HepG2 (cell line): Measurements from ENCODE around the gene LSS. TPM values are rescaled to one million over a fixed set of nuclear protein-coding genes. Genes with fewer than 3 reads are reported as not detected.

Experiments
- CEBPG ChIP-seq: IDR thresholded peaks from 2 replicates; pipeline ENCODE4 v1.6.1; 2016
- CENPX ChIP-seq: sonication (generic); formaldehyde crosslinking; IDR thresholded peaks from 2 replicates; pipeline ENCODE4 v1.9.0; 2021; ENCODE audit warnings: mild to moderate bottlenecking, missing genetic modification reagents, moderate library complexity
- EP300 ChIP-seq, 3 experiments: sonication (generic) in 1 of 3; formaldehyde crosslinking in 1 of 3; IDR thresholded peaks; 2 replicates each; pipeline versions ENCODE4 v1.5.1 to v1.6.1; 2011 to 2020; ENCODE audit warnings: low read depth in 2 of 3, low read length in 2 of 3, borderline replicate concordance in 1 of 3, improper control_type of control experiment in 1 of 3, mild to moderate bottlenecking in 1 of 3, missing genetic modification reagents in 1 of 3, moderate library complexity in 1 of 3
- HOXA9 ChIP-seq: sonication (generic); formaldehyde crosslinking; IDR thresholded peaks from 2 replicates; pipeline ENCODE4 v1.8.1; 2022; ENCODE audit warnings: missing genetic modification reagents, mild to moderate bottlenecking, moderate library complexity, borderline replicate concordance
- KDM3A ChIP-seq: IDR thresholded peaks from 2 replicates; pipeline ENCODE4 v1.6.1; 2018; ENCODE audit warnings: low read depth, missing compliant biosample characterization
- KLF13 ChIP-seq: sonication (generic); formaldehyde crosslinking; IDR thresholded peaks from 2 replicates; pipeline ENCODE4 v1.4.0; 2020; ENCODE audit warnings: mild to moderate bottlenecking, missing genetic modification reagents
- MAFG ChIP-seq: sonication (generic); formaldehyde crosslinking; IDR thresholded peaks from 2 replicates; pipeline ENCODE4 v1.5.1; 2020; ENCODE audit warnings: mild to moderate bottlenecking, missing genetic modification reagents
- SNAI1 ChIP-seq: sonication (generic); formaldehyde crosslinking; IDR thresholded peaks from 2 replicates; pipeline ENCODE4 v1.5.0; 2020; ENCODE audit warnings: mild to moderate bottlenecking, missing genetic modification reagents, borderline replicate concordance
- SRY ChIP-seq: sonication (generic); formaldehyde crosslinking; IDR thresholded peaks from 2 replicates; pipeline ENCODE4 v1.8.0; 2022; ENCODE audit warnings: mild to moderate bottlenecking, missing genetic modification reagents
- ZNF205 ChIP-seq: IDR thresholded peaks from 2 replicates; pipeline ENCODE4 v1.6.1; 2018; ENCODE audit warnings: missing biosample characterization, missing genetic modification reagents
- ZNF337 ChIP-seq: sonication (generic); formaldehyde crosslinking; IDR thresholded peaks from 2 replicates; pipeline ENCODE4 v1.5.1; 2020; ENCODE audit warnings: missing genetic modification reagents, low read depth, mild to moderate bottlenecking, borderline replicate concordance
- ZNF501 ChIP-seq: sonication (generic); formaldehyde crosslinking; IDR thresholded peaks from 2 replicates; pipeline ENCODE4 v1.5.1; 2020; ENCODE audit warnings: mild to moderate bottlenecking, moderate library complexity, missing genetic modification reagents
- ZNF709 ChIP-seq: sonication (generic); formaldehyde crosslinking; IDR thresholded peaks from 2 replicates; pipeline ENCODE4 v1.5.0; 2020; ENCODE audit warnings: mild to moderate bottlenecking, missing genetic modification reagents
- polyA plus RNA-seq, 8 experiments: library from polyadenylated mRNA; depleted of rRNA in 3 of 8; stranded (reverse) in 7 of 8; unstranded in 1 of 8; fragments of >200 nt; fragmentation: Illumina TruSeq in 4 of 8; extraction: Trizol in 4 of 8; gene quantifications; 2 replicates each; pipeline versions ENCODE4 v1.2.1 to v1.2.3, GENCODE V29; 2011 to 2016; ENCODE audit warnings: low read depth in 4 of 8, missing spikeins in 1 of 8, mixed read lengths in 1 of 8; ENCODE audit not compliant: insufficient read depth in 1 of 8
- total RNA-seq, 5 experiments: library from RNA; depleted of rRNA; stranded (reverse); fragments of >200 nt; fragmentation: Illumina TruSeq; extraction: Trizol; gene quantifications; 2 replicates each; pipeline ENCODE4 v1.2.3, GENCODE V29; 2016; ENCODE audit warnings: low read depth in 1 of 5
- TF ChIP-seq, protein P1 (sequence below): sonication (generic); formaldehyde crosslinking; IDR thresholded peaks from 2 replicates; pipeline ENCODE4 v1.5.1; 2020; ENCODE audit warnings: mild to moderate bottlenecking, missing genetic modification reagents, moderate library complexity
- TF ChIP-seq, protein P2 (sequence below): IDR thresholded peaks from 2 replicates; pipeline ENCODE4 v1.6.1; 2016; ENCODE audit warnings: missing compliant biosample characterization, missing genetic modification reagents, borderline replicate concordance
- TF ChIP-seq, protein P3 (sequence below): sonication (generic); formaldehyde crosslinking; IDR thresholded peaks from 2 replicates; pipeline ENCODE4 v1.5.0; 2020; ENCODE audit warnings: missing genetic modification reagents, mild to moderate bottlenecking, borderline replicate concordance
- TF ChIP-seq, protein P4 (sequence below), 2 experiments: sonication (generic) in 1 of 2; formaldehyde crosslinking in 1 of 2; IDR thresholded peaks; 2 replicates each; pipeline versions ENCODE4 v1.4.0 to v1.6.1; 2018 to 2020; ENCODE audit warnings: missing genetic modification reagents in 2 of 2, borderline replicate concordance in 1 of 2, low read depth in 1 of 2, mild to moderate bottlenecking in 1 of 2, missing biosample characterization in 1 of 2
- TF ChIP-seq, protein P5 (sequence below): IDR thresholded peaks from 2 replicates; pipeline ENCODE4 v1.4.0; 2020; ENCODE audit warnings: mild to moderate bottlenecking, missing genetic modification reagents

Gene LSS
- total and polyA plus RNA-seq, 2 of the 13 experiments (the other 11 are each of a cell fraction or from before 2014, with no cell fraction given) = 72.6 to 113 TPM

DNA sequence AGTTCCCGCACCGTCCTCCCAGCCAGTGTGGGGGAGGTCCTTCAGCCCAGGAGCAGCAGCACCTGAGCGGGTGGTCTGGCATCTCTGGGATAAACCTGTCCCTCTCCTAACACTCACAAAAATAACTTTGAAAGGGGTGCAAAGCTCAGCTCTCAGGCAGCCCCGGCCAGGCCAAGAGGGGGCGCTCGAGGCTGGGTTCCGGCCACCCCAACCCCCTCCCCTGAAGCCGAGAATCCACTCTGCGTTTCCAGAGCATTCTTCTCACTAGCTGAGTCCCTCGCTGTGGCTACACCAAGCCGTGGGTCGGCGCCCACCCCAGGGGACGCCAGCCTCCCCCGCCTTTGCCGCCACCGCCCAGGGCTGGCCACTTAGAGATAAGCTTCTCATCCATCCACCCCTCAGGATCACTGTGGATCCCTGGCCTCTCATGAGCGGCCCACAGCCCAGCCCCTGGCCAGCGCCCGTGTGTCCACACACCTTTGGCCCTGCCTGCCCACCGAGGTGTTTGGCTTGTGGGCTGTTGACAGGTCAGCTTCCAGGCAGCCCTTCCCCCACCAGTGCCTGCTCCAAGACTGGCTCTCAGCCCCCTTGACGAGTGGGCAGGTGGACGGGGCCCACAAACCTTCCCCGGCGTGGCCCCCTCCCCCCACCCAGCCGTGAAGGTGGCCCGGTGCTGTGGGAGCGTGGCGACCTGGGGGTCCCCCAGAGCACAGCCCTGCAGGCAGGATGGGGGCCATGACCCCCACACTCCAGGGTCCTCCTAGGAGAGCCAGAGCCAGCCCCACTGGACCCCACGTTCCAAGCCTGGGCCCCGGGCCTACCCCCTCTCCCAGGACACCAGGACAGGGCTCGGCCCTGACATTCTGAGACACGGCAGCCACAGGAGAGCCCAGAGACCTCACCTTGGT is 75.1 kb downstream of the LSS start (continued):
- TF ChIP-seq, protein P1, sequence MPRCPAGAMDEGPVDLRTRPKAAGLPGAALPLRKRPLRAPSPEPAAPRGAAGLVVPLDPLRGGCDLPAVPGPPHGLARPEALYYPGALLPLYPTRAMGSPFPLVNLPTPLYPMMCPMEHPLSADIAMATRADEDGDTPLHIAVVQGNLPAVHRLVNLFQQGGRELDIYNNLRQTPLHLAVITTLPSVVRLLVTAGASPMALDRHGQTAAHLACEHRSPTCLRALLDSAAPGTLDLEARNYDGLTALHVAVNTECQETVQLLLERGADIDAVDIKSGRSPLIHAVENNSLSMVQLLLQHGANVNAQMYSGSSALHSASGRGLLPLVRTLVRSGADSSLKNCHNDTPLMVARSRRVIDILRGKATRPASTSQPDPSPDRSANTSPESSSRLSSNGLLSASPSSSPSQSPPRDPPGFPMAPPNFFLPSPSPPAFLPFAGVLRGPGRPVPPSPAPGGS (CRISPR knock-in tag) = peak; percentile 53; the same call in 1 of the 2 replicates
- TF ChIP-seq CENPX (CRISPR knock-in tag) (no peak), SNAI1 (CRISPR knock-in tag) (0 out of 2 replicates have a peak, but pooled peaks have one; percentile 6), ZNF337 (no peak), EP300 (IDR thresholded peaks at IDR 0.05; ENCODE audit: low read depth in 2 of 2, low read length in 2 of 2) (no peak), EP300 (CRISPR knock-in tag; IDR thresholded peaks at IDR 0.05; ENCODE audit: borderline replicate concordance) (peak; percentile 18; the same call in 1 of the 2 replicates), MAFG (CRISPR knock-in tag) (no peak), ZNF205 (CRISPR knock-in tag) (peak; percentile 62; the same call in 1 of the 2 replicates), HOXA9 (CRISPR knock-in tag) (no peak), SRY (0 out of 2 replicates have a peak, but pooled peaks have one; percentile 65), ZNF501 (CRISPR knock-in tag) (no peak; the same call in 1 of the 2 replicates), KDM3A (CRISPR knock-in tag) (no peak; the same call in 1 of the 2 replicates), ZNF709 (CRISPR knock-in tag) (peak; percentile 79), KLF13 (CRISPR knock-in tag) (no peak), CEBPG (CRISPR knock-in tag) (no peak)
- TF ChIP-seq, protein P2, sequence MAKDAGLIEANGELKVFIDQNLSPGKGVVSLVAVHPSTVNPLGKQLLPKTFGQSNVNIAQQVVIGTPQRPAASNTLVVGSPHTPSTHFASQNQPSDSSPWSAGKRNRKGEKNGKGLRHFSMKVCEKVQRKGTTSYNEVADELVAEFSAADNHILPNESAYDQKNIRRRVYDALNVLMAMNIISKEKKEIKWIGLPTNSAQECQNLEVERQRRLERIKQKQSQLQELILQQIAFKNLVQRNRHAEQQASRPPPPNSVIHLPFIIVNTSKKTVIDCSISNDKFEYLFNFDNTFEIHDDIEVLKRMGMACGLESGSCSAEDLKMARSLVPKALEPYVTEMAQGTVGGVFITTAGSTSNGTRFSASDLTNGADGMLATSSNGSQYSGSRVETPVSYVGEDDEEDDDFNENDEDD (CRISPR knock-in tag) = no peak
- TF ChIP-seq, protein P3, sequence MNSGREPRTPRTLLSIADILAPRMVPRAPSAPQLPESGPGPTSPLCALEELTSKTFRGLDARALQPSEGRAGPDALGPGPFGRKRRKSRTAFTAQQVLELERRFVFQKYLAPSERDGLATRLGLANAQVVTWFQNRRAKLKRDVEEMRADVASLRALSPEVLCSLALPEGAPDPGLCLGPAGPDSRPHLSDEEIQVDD (CRISPR knock-in tag) = no peak; the same call in 1 of the 2 replicates
- TF ChIP-seq, protein P4, sequence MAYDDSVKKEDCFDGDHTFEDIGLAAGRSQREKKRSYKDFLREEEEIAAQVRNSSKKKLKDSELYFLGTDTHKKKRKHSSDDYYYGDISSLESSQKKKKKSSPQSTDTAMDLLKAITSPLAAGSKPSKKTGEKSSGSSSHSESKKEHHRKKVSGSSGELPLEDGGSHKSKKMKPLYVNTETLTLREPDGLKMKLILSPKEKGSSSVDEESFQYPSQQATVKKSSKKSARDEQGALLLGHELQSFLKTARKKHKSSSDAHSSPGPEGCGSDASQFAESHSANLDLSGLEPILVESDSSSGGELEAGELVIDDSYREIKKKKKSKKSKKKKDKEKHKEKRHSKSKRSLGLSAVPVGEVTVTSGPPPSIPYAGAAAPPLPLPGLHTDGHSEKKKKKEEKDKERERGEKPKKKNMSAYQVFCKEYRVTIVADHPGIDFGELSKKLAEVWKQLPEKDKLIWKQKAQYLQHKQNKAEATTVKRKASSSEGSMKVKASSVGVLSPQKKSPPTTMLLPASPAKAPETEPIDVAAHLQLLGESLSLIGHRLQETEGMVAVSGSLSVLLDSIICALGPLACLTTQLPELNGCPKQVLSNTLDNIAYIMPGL (CRISPR knock-in tag; IDR thresholded peaks at IDR 0.05; ENCODE audit: borderline replicate concordance in 1 of 2, low read depth in 1 of 2) = peak in 1 of 2 experiments; percentile 87; a peak in 3 of 4 replicates
- TF ChIP-seq, protein P5, sequence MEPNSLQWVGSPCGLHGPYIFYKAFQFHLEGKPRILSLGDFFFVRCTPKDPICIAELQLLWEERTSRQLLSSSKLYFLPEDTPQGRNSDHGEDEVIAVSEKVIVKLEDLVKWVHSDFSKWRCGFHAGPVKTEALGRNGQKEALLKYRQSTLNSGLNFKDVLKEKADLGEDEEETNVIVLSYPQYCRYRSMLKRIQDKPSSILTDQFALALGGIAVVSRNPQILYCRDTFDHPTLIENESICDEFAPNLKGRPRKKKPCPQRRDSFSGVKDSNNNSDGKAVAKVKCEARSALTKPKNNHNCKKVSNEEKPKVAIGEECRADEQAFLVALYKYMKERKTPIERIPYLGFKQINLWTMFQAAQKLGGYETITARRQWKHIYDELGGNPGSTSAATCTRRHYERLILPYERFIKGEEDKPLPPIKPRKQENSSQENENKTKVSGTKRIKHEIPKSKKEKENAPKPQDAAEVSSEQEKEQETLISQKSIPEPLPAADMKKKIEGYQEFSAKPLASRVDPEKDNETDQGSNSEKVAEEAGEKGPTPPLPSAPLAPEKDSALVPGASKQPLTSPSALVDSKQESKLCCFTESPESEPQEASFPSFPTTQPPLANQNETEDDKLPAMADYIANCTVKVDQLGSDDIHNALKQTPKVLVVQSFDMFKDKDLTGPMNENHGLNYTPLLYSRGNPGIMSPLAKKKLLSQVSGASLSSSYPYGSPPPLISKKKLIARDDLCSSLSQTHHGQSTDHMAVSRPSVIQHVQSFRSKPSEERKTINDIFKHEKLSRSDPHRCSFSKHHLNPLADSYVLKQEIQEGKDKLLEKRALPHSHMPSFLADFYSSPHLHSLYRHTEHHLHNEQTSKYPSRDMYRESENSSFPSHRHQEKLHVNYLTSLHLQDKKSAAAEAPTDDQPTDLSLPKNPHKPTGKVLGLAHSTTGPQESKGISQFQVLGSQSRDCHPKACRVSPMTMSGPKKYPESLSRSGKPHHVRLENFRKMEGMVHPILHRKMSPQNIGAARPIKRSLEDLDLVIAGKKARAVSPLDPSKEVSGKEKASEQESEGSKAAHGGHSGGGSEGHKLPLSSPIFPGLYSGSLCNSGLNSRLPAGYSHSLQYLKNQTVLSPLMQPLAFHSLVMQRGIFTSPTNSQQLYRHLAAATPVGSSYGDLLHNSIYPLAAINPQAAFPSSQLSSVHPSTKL (CRISPR knock-in tag) = peak; percentile 55
